Measurements from ENCODE around the gene TRIM26.

Gene TRIM26

DNA sequence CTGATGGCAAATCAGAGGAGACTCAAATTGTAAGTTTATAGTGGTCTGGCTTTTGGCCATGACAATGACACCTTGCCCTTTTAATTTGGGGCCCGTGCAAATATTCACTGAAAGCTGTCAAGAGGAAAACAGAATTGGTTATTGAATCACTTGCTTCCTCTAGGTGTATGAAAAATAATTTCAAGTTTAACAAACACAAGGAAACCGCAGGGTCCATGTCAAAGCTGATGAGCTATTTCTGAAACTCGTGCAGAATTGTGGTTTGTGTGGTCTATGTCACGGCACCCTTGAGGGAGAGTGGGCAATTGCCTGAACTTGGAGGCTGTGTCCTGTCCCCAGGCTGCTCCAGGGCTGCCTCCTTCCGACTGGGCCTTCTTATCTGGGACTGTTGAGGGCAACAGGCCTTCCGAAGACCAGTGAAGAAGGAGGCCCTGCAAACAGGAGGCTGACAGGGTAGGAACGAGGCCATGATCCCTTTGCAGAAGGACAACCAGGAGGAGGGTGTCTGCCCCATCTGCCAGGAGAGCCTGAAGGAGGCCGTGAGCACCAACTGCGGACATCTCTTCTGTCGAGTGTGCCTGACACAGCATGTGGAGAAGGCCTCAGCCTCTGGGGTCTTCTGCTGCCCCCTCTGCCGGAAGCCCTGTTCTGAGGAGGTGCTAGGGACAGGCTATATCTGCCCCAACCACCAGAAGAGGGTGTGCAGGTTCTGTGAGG is 76.5 kb downstream of the TRIM26 start:
- no peak for DNase-seq (ENCODE audit: low spot score)
- TF ChIP-seq, protein P1, sequence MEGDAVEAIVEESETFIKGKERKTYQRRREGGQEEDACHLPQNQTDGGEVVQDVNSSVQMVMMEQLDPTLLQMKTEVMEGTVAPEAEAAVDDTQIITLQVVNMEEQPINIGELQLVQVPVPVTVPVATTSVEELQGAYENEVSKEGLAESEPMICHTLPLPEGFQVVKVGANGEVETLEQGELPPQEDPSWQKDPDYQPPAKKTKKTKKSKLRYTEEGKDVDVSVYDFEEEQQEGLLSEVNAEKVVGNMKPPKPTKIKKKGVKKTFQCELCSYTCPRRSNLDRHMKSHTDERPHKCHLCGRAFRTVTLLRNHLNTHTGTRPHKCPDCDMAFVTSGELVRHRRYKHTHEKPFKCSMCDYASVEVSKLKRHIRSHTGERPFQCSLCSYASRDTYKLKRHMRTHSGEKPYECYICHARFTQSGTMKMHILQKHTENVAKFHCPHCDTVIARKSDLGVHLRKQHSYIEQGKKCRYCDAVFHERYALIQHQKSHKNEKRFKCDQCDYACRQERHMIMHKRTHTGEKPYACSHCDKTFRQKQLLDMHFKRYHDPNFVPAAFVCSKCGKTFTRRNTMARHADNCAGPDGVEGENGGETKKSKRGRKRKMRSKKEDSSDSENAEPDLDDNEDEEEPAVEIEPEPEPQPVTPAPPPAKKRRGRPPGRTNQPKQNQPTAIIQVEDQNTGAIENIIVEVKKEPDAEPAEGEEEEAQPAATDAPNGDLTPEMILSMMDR (IDR thresholded peaks at IDR 0.05; ENCODE audit: extremely low read depth, missing control alignments): no peak

GRCh38 chr6:30135757-30136156 is 77.4 kb downstream of the TRIM26 start, which contains the start of gene TRIM40:
TRIM40 (plus strand) TSS chr6:30136140; CDS start chr6:30137037, 897 bp downstream.
- TF ChIP-seq, protein P1 (IDR thresholded peaks at IDR 0.05; ENCODE audit: extremely low read depth, missing control alignments): no peak
- no peak for DNase-seq (ENCODE audit: low spot score)

- TF ChIP-seq, protein P1 (IDR thresholded peaks at IDR 0.05; ENCODE audit: extremely low read depth, missing control alignments): no peak
- DNase-seq (ENCODE audit: low spot score): no peak
Observed at GRCh38 chr6:30135147-30135546, 78.1 kb downstream of the TRIM26 start.

Measured in GM20000 (cell line).